Measurements from ENCODE around the gene CRTC1. TPM values are rescaled to one million over a fixed set of nuclear protein-coding genes. Genes with fewer than 3 reads are reported as not detected.

Gene CRTC1
- total and polyA plus RNA-seq, 8 donors, result 5.2 to 18.1 (median 7.5) TPM

DNA sequence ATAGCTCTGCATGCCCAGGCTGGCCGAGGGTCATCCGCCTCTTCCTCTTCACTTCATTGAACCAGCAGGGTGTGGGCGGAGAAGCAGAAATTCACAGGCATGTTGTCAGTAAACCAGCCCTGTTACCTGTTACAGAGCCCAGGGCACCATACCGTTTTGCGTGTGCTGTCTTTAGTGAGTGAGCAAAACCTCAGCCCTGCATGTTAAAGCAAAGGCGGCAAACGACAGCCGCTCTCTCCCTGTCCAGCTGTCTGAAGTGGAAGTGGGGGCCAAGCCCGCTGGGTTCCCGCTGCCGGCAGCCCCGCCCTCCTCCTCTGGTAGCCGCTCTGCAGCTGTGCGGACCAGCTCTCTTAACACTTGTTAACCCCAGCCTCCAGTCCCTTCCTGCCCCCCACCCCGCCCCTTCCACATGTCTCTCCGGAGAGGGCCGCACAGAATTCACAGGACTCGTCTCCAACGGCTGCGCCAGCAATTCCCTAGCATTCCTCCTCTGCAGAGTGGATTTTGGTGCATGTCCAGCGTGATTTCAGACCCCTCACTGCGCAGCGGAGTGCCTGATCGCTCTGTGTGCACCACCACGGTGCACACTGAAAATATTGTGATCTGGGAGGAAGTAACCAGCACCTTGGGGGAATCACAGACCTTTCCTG, 34.0 kb upstream of the CRTC1 start:
- DNase-seq (no peak), ATAC-seq (peak in 3 of 4 donors; percentile 25 to 43 (median 40)), FAIRE-seq (no peak)
- Histone ChIP-seq H3K9me3 (no peaks in the 10 kb centered on the region), H3K4me1 (no peaks in the 10 kb centered on the region), H3K4me3 (no peak overlapping the region), H3K27ac (no peak overlapping the region), H3K27me3 (no peaks in the 10 kb centered on the region), H3K36me3 (no peaks in the 10 kb centered on the region)
- 77 to 78% methylated on average over 25 of the region's 25 CpGs for WGBS, 2 donors
- intact Hi-C loops (cut with DNase I), result no loop called here
- TF ChIP-seq, protein P1, sequence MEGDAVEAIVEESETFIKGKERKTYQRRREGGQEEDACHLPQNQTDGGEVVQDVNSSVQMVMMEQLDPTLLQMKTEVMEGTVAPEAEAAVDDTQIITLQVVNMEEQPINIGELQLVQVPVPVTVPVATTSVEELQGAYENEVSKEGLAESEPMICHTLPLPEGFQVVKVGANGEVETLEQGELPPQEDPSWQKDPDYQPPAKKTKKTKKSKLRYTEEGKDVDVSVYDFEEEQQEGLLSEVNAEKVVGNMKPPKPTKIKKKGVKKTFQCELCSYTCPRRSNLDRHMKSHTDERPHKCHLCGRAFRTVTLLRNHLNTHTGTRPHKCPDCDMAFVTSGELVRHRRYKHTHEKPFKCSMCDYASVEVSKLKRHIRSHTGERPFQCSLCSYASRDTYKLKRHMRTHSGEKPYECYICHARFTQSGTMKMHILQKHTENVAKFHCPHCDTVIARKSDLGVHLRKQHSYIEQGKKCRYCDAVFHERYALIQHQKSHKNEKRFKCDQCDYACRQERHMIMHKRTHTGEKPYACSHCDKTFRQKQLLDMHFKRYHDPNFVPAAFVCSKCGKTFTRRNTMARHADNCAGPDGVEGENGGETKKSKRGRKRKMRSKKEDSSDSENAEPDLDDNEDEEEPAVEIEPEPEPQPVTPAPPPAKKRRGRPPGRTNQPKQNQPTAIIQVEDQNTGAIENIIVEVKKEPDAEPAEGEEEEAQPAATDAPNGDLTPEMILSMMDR (IDR thresholded peaks at IDR 0.05), result no peak

DNA sequence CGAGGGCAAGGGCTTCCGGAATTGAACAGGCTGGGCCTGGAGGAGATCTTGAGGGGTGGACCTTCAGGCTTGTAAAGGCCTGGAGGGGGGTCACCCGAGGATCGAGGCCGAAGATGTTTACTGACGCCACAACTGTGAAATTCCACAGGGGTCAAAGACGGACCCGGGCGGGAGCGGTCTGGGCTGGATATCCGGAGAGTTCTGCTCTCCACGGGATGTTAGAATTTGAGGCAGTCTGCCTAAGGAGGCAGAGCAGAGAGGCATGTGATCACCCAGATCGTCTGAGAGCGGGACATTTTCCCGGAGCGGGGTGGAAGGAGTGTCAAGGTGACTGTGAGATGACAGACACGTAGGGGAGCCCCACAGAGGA, 33.5 kb upstream of the CRTC1 start:
- intact Hi-C loops (cut with DNase I), result no loop called here
- DNase-seq (no peak), FAIRE-seq (no peak)

DNA sequence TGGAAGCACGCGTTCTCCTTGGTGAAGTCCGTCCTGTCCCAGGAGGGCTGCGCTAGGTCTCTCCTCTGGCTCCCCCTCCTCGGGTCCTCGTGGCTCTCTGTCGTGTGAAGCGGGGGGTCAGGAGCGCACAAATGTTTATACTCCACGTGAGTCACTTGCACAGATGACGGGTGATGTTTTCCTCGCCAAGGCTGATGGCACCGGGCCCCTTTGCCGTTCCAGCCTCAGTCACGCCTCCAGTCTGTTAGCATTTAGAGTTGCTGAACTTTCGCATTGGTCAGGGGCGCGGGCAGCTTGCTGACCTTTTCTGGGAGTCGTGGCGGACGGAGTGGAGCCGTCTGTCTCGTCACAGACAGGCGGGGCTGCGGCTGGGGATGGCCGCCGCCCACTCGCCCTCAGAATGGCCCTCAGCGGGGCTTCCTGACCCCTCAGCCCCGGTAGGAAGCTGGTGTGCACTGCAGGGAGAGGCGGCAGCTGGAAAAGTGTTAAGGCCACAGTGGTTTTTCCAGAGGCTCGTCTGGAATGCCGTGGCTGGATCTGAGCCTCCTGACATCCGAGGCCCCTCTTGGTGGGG, 32.9 kb upstream of the CRTC1 start:
- peak; percentile 18 to 44 (median 36) for ATAC-seq
- H3K9me3 ChIP-seq, result no peaks in the 10 kb centered on the region
- peak overlapping the region in 2 of 4 donors; percentile 8 to 23 for H3K27ac ChIP-seq
- no peak for FAIRE-seq
- H3K36me3 ChIP-seq, result no peaks in the 10 kb centered on the region
- no peaks in the 10 kb centered on the region for H3K4me1 ChIP-seq
- DNase-seq, result peak in 2 of 6 donors; percentile 49 to 51
- no peak overlapping the region for H3K4me3 ChIP-seq
- H3K27me3 ChIP-seq, result no peaks in the 10 kb centered on the region
- WGBS, 2 donors, result 82 to 83% methylated on average over 34 of the region's 34 CpGs
- TF ChIP-seq, protein P1 (IDR thresholded peaks at IDR 0.05), result no peak
- intact Hi-C loops (cut with DNase I), result no loop called here

More for the DNA sequence above, 33.5 kb upstream of the CRTC1 start:
- no peaks in the 10 kb centered on the region for H3K27me3 ChIP-seq
- no peaks in the 10 kb centered on the region for H3K4me1 ChIP-seq
- H3K9me3 ChIP-seq, result no peaks in the 10 kb centered on the region
- no peaks in the 10 kb centered on the region for H3K36me3 ChIP-seq
- WGBS, 2 donors, result 72 to 77% methylated on average over 17 of the region's 17 CpGs
- peak in 3 of 4 donors; percentile 34 to 51 (median 43) for ATAC-seq
- H3K4me3 ChIP-seq, result no peak overlapping the region
- TF ChIP-seq, protein P1 (IDR thresholded peaks at IDR 0.05), result no peak
- H3K27ac ChIP-seq, result peak overlapping the region in 2 of 4 donors; percentile 8 to 23

DNA sequence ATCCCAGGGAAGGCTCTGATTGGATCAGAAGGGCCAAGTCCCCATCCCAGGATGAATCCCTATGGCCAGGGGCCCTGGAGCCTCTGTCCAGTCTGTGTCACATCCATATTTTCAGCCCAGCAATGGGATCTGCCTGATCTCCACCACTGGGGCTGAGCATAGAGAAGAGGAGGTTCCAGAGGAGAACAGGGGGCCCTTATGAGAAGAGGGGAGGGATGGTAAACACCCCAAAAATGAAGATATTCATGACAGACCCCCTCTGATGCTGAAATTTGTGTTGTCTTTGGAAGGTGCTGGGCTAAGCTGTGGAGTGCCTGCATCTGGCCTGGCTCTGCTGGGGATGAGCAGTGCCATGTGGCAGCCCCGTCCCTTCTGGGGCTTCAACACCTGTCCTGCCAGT, 32.2 kb upstream of the CRTC1 start:
- Histone ChIP-seq H3K9me3 (no peaks in the 10 kb centered on the region), H3K4me3 (no peak overlapping the region), H3K27ac (no peak overlapping the region), H3K27me3 (no peaks in the 10 kb centered on the region), H3K4me1 (no peaks in the 10 kb centered on the region), H3K36me3 (no peaks in the 10 kb centered on the region)
- WGBS, 2 donors, result 92 to 100% methylated on average over 1 of the region's 1 CpG
- FAIRE-seq, result no peak
- DNase-seq, result no peak
- no peak for ATAC-seq
- intact Hi-C loops (cut with DNase I), result no loop called here
- TF ChIP-seq, protein P1 (IDR thresholded peaks at IDR 0.05), result no peak

DNA sequence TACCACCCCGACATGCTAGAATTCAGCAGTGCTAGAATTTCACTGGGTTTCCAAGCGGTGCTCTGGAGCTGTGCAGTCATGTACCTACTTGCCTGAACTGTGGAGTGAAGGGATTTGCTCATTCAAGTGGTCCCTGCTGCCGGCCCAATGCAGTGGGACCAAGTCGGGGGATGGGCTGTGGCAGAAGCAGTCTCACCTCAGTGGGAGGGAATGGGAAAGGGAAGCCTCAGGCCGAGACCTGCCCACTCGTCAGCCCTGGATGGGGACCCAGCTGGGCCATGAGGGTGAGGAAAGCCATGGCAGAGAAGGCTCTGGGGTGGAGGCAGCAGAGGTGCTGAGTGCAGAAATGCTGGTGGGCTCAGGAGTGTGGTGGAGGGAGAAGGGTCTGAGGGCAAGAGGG, 31.7 kb upstream of the CRTC1 start:
- H3K36me3 ChIP-seq, result no peaks in the 10 kb centered on the region
- H3K27ac ChIP-seq, result no peak overlapping the region
- FAIRE-seq, result no peak
- H3K4me1 ChIP-seq, result no peaks in the 10 kb centered on the region
- H3K4me3 ChIP-seq, result no peak overlapping the region
- H3K9me3 ChIP-seq, result no peaks in the 10 kb centered on the region
- TF ChIP-seq, protein P1 (IDR thresholded peaks at IDR 0.05), result no peak
- H3K27me3 ChIP-seq, result no peaks in the 10 kb centered on the region
- DNase-seq, result no peak
- intact Hi-C loops (cut with DNase I), result no loop called here
- ATAC-seq, result no peak
- 85 to 87% methylated on average over 6 of the region's 6 CpGs for WGBS, 2 donors

All from pancreas (tissue), 10 donors.